ENCODE results near the gene DET1. TPM values are rescaled to one million over a fixed set of nuclear protein-coding genes. Genes with fewer than 3 reads are reported as not detected.
"Not testable (repeated sequence)": the region's sequence is repeated elsewhere in the genome, so short reads cannot be mapped to it uniquely, and the experiment has no call there.

The DET1 gene
- total RNA-seq, 1 experiment from 2014 or later = 6.1 TPM

DNA sequence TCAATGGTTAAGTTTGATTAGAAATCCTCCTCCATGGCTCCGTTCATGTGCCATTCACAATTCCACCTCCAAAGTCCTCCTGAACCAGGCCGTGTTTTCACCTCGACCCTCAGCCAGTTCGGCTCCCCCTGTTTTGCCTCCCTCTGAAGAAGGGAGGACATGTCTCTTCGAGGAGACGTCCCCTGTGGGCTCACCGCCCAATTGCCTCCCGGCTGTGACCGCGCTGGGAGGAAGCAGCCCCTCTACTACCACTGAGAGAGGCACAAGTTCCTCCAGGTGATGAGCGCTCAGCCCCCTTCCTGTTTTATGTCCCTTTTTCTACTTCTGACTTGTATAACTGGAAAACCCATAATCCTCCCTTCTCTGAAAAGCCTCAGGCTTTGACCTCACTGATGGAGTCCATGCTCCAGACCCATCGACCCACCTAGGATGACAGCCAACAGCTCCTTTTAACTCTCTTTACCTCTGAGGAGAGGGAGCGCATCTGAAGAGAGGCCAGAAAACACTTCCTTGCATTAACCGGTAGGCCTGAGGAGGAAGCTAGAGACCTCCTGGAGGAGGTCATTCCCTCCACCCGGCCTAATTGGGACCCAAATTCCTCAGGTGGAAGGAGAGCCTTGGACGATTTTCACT is 4.7 kb downstream of the DET1 start:
- ChIA-PET CTCF (no interaction called here), POLR2A (no interaction called here)
- no peaks in the 10 kb centered on the region; the same call in 1 of the 2 replicates for H3K36me3 Mint-ChIP-seq
- no peak overlapping the region for H3K4me3 Mint-ChIP-seq
- ATAC-seq (no peak), DNase-seq (ENCODE audit: low spot score) (no peak)
- no peaks in the 10 kb centered on the region for H3K27me3 Mint-ChIP-seq (ENCODE audit: low read depth)
- peak overlapping the region; percentile 54 for H3K27ac Mint-ChIP-seq
- peaks cover 2% of the 10 kb centered on the region for H3K9me3 Mint-ChIP-seq
- TF ChIP-seq, protein P1, sequence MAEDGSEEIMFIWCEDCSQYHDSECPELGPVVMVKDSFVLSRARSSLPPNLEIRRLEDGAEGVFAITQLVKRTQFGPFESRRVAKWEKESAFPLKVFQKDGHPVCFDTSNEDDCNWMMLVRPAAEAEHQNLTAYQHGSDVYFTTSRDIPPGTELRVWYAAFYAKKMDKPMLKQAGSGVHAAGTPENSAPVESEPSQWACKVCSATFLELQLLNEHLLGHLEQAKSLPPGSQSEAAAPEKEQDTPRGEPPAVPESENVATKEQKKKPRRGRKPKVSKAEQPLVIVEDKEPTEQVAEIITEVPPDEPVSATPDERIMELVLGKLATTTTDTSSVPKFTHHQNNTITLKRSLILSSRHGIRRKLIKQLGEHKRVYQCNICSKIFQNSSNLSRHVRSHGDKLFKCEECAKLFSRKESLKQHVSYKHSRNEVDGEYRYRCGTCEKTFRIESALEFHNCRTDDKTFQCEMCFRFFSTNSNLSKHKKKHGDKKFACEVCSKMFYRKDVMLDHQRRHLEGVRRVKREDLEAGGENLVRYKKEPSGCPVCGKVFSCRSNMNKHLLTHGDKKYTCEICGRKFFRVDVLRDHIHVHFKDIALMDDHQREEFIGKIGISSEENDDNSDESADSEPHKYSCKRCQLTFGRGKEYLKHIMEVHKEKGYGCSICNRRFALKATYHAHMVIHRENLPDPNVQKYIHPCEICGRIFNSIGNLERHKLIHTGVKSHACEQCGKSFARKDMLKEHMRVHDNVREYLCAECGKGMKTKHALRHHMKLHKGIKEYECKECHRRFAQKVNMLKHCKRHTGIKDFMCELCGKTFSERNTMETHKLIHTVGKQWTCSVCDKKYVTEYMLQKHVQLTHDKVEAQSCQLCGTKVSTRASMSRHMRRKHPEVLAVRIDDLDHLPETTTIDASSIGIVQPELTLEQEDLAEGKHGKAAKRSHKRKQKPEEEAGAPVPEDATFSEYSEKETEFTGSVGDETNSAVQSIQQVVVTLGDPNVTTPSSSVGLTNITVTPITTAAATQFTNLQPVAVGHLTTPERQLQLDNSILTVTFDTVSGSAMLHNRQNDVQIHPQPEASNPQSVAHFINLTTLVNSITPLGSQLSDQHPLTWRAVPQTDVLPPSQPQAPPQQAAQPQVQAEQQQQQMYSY (CRISPR knock-in tag; IDR thresholded peaks at IDR 0.05) = peak; percentile 59
- TF ChIP-seq RORB (CRISPR knock-in tag; IDR thresholded peaks at IDR 0.05) = no peak
- no peak for TF ChIP-seq ZNF121 (CRISPR knock-in tag; IDR thresholded peaks at IDR 0.05)
- TF ChIP-seq, protein P2, sequence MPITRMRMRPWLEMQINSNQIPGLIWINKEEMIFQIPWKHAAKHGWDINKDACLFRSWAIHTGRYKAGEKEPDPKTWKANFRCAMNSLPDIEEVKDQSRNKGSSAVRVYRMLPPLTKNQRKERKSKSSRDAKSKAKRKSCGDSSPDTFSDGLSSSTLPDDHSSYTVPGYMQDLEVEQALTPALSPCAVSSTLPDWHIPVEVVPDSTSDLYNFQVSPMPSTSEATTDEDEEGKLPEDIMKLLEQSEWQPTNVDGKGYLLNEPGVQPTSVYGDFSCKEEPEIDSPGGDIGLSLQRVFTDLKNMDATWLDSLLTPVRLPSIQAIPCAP (CRISPR knock-in tag; IDR thresholded peaks at IDR 0.05) = no peak
- no peak for TF ChIP-seq CREM (CRISPR knock-in tag; IDR thresholded peaks at IDR 0.05)
- H3K4me1 Mint-ChIP-seq = peaks cover 43% of the 10 kb centered on the region

DNA sequence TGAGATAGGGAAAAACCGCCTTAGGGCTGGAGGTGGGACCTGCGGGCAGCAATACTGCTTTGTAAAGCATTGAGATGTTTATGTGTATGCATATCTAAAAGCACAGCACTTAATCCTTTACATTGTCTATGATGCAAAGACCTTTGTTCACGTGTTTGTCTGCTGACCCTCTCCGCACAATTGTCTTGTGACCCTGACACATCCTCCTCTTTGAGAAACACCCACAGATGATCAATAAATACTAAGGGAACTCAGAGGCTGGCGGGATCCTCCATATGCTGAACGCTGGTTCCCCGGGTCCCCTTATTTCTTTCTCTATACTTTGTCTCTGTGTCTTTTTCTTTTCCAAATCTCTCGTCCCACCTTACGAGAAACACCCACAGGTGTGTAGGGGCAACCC is 5.4 kb downstream of the DET1 start:
- DNase-seq (ENCODE audit: low spot score); POLR2A ChIA-PET; ATAC-seq; H3K27me3 Mint-ChIP-seq (ENCODE audit: low read depth); H3K9me3 Mint-ChIP-seq; CTCF ChIA-PET; H3K4me3 Mint-ChIP-seq; H3K36me3 Mint-ChIP-seq: not testable (repeated sequence)
- Mint-ChIP-seq H3K27ac (peak overlapping the region; percentile 73), H3K4me1 (peaks cover 41% of the 10 kb centered on the region)

DNA sequence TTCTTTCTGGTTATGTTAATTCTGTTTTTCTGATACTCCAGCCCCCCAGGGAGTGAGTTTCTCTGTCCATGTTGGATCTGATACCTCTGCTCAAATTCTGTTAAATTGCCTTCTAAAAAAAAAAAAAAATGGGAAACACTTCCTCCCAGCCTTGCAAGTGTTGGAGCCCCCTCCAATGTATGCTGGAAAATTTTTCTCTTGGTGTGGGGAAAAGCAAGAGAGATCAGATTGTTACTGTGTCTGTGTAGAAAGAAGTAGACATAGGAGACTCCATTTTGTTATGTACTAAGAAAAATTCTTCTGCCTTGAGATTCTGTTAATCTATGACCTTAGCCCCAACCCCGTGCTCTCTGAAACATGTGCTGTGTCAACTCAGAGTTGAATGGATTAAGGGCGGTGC is 6.1 kb downstream of the DET1 start:
- H3K36me3 Mint-ChIP-seq; DNase-seq (ENCODE audit: low spot score); H3K9me3 Mint-ChIP-seq; H3K27me3 Mint-ChIP-seq (ENCODE audit: low read depth); POLR2A ChIA-PET; ATAC-seq; CTCF ChIA-PET; H3K27ac Mint-ChIP-seq; H3K4me3 Mint-ChIP-seq: not testable (repeated sequence)
- H3K4me1 Mint-ChIP-seq = peaks cover 38% of the 10 kb centered on the region

DNA sequence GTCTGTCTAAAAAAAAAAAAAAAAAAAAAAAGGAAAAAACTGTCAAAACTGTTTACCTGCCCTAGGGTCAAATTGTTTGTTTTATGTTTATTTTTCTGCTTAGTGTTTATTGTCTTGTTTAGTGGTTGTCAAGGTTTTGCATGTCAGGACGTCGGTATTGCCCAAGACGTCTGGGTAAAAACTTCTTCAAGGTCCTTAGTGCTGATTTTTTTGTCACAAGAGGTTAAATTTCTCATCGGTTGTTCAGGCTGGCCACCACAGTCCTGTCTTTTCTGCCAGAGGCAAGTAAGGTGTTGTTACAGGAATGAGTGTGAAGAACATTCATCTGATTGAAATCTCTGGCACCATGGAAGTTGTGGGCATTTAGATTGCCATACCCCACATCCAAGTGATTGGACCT is 7.0 kb downstream of the DET1 start:
- peaks cover 15% of the 10 kb centered on the region for H3K9me3 Mint-ChIP-seq
- peaks cover 36% of the 10 kb centered on the region for H3K4me1 Mint-ChIP-seq
- H3K4me3 Mint-ChIP-seq = no peak overlapping the region
- peaks cover 10% of the 10 kb centered on the region for H3K36me3 Mint-ChIP-seq
- ChIA-PET POLR2A (interaction anchor here (0.7 kb wide), 1 partner anchor 71 kb away, joined by 3 read pairs; no protein-coding TSS in a partner anchor), CTCF (no interaction called here)
- H3K27me3 Mint-ChIP-seq (ENCODE audit: low read depth) = no peaks in the 10 kb centered on the region
- ATAC-seq = no peak
- no peak for DNase-seq (ENCODE audit: low spot score)
- H3K27ac Mint-ChIP-seq = no peak overlapping the region; the same call in 1 of the 2 replicates
- TF ChIP-seq FOXJ3 (CRISPR knock-in tag; IDR thresholded peaks at IDR 0.05; ENCODE audit: borderline replicate concordance) (no peak), SOX15 (CRISPR knock-in tag; IDR thresholded peaks at IDR 0.05) (no peak), IRF2 (CRISPR knock-in tag; IDR thresholded peaks at IDR 0.05; ENCODE audit: borderline replicate concordance, low read depth) (no peak), ZBTB21 (CRISPR knock-in tag; IDR thresholded peaks at IDR 0.05; ENCODE audit: borderline replicate concordance) (no peak)
- TF ChIP-seq, protein P3, sequence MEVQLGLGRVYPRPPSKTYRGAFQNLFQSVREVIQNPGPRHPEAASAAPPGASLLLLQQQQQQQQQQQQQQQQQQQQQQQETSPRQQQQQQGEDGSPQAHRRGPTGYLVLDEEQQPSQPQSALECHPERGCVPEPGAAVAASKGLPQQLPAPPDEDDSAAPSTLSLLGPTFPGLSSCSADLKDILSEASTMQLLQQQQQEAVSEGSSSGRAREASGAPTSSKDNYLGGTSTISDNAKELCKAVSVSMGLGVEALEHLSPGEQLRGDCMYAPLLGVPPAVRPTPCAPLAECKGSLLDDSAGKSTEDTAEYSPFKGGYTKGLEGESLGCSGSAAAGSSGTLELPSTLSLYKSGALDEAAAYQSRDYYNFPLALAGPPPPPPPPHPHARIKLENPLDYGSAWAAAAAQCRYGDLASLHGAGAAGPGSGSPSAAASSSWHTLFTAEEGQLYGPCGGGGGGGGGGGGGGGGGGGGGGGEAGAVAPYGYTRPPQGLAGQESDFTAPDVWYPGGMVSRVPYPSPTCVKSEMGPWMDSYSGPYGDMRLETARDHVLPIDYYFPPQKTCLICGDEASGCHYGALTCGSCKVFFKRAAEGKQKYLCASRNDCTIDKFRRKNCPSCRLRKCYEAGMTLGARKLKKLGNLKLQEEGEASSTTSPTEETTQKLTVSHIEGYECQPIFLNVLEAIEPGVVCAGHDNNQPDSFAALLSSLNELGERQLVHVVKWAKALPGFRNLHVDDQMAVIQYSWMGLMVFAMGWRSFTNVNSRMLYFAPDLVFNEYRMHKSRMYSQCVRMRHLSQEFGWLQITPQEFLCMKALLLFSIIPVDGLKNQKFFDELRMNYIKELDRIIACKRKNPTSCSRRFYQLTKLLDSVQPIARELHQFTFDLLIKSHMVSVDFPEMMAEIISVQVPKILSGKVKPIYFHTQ (CRISPR knock-in tag; IDR thresholded peaks at IDR 0.05) = no peak
- TF ChIP-seq, protein P4, sequence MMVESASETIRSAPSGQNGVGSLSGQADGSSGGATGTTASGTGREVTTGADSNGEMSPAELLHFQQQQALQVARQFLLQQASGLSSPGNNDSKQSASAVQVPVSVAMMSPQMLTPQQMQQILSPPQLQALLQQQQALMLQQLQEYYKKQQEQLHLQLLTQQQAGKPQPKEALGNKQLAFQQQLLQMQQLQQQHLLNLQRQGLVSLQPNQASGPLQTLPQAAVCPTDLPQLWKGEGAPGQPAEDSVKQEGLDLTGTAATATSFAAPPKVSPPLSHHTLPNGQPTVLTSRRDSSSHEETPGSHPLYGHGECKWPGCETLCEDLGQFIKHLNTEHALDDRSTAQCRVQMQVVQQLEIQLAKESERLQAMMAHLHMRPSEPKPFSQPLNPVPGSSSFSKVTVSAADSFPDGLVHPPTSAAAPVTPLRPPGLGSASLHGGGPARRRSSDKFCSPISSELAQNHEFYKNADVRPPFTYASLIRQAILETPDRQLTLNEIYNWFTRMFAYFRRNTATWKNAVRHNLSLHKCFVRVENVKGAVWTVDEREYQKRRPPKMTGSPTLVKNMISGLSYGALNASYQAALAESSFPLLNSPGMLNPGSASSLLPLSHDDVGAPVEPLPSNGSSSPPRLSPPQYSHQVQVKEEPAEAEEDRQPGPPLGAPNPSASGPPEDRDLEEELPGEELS (CRISPR knock-in tag; IDR thresholded peaks at IDR 0.05) = no peak
- TF ChIP-seq, protein P5, sequence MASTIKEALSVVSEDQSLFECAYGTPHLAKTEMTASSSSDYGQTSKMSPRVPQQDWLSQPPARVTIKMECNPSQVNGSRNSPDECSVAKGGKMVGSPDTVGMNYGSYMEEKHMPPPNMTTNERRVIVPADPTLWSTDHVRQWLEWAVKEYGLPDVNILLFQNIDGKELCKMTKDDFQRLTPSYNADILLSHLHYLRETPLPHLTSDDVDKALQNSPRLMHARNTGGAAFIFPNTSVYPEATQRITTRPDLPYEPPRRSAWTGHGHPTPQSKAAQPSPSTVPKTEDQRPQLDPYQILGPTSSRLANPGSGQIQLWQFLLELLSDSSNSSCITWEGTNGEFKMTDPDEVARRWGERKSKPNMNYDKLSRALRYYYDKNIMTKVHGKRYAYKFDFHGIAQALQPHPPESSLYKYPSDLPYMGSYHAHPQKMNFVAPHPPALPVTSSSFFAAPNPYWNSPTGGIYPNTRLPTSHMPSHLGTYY (CRISPR knock-in tag; IDR thresholded peaks at IDR 0.05) = no peak
